ENCODE results near the gene KANSL1.
A peak's percentile ranks its signal among the peaks of the same experiment; 100 is the strongest.

KANSL1 gene

GRCh38 chr17:46167826-46168569, 25.2 kb downstream of the KANSL1 start:
- DNase-seq: no peak

GRCh38 chr17:46167267-46167666, 26.0 kb downstream of the KANSL1 start:
- no peak for DNase-seq

GRCh38 chr17:46166692-46167249, 26.5 kb downstream of the KANSL1 start:
- no peak for DNase-seq

- no peak for DNase-seq
Observed at GRCh38 chr17:46163929-46164594, 29.2 kb downstream of the KANSL1 start.

- peak; percentile 52 to 67 for DNase-seq
Observed at GRCh38 chr17:46163316-46163715, 29.9 kb downstream of the KANSL1 start.

GRCh38 chr17:46162866-46163265, 30.4 kb downstream of the KANSL1 start:
- no peak for DNase-seq

- no peak for DNase-seq
Observed at GRCh38 chr17:46160169-46160568, 33.1 kb downstream of the KANSL1 start.

- peak in 1 of 2 donors; percentile 60 for DNase-seq
Observed at GRCh38 chr17:46159686-46160085, 33.5 kb downstream of the KANSL1 start.

- DNase-seq: no peak
Observed at GRCh38 chr17:46158323-46159296, 34.6 kb downstream of the KANSL1 start.

GRCh38 chr17:46157443-46158062, 35.7 kb downstream of the KANSL1 start:
- no peak for DNase-seq

- no peak for DNase-seq
Observed at GRCh38 chr17:46154151-46154816, 38.9 kb downstream of the KANSL1 start.

GRCh38 chr17:46152423-46152822, 40.8 kb downstream of the KANSL1 start:
- no peak for DNase-seq

- no peak for DNase-seq
Observed at GRCh38 chr17:46151762-46152161, 41.5 kb downstream of the KANSL1 start.

GRCh38 chr17:46150216-46150963, 42.8 kb downstream of the KANSL1 start:
- DNase-seq: no peak

- no peak for DNase-seq
Observed at GRCh38 chr17:46148247-46148646, 45.0 kb downstream of the KANSL1 start.

- DNase-seq: no peak
Observed at GRCh38 chr17:46147296-46147695, 45.9 kb downstream of the KANSL1 start.

GRCh38 chr17:46144246-46144645, 49.0 kb downstream of the KANSL1 start:
- no peak for DNase-seq

GRCh38 chr17:46143827-46144236, 49.4 kb downstream of the KANSL1 start:
- DNase-seq: no peak

GRCh38 chr17:46141645-46142044, 51.6 kb downstream of the KANSL1 start:
- peak; percentile 30 to 49 for DNase-seq

- no peak for DNase-seq
Observed at GRCh38 chr17:46140645-46141197, 52.5 kb downstream of the KANSL1 start.
